GM19328 (cell line): Measurements from ENCODE around the gene FMNL1.
"Not testable (repeated sequence)": the region's sequence is repeated elsewhere in the genome, so short reads cannot be mapped to it uniquely, and the experiment has no call there.

Experiments
- ATAC-seq: cut with Tn5 transposase; IDR thresholded peaks from one replicate; pipeline ENCODE4 v1.9.1; 2021; ENCODE audit warnings: mild to moderate bottlenecking, moderate library complexity; ENCODE audit not compliant: unreplicated experiment

The FMNL1 gene

DNA sequence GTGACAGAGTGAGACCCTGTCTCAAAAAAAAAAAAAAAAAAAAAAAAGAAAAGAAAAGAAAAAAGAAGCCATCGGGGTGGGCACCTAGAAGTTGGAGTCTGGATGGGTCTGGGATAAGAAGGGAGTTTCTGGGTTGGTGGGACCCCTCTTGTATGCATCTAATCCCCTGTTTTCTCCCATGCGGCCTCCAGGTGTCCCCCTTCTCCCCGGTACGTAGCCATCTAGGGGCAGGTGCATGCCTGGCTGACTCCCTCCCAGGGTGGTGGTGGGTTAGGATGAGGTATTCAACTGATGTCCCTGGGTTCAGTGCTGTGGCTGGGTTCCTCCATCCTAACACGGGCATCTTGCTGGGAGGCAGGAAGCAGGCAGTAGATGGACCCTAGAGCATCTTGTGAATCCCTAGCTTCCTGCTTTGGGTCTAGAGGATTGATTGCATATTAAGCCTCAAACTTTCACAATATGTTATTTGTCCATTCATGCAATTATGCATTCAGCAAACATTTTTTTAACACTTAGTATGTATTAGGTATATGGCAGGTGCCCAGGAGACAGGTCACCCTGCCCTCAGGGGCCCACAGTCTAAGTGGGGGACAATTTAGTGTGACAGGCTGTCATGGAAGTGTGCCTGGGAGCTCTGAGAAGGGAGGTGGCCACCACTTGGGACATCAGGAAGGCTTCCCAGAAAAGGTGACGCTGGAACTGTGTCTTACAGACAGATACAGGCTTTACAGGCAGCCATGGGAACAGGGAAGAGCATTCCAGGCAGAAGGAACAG lies 13.1 kb downstream of the FMNL1 start:
- ATAC-seq = no peak

DNA sequence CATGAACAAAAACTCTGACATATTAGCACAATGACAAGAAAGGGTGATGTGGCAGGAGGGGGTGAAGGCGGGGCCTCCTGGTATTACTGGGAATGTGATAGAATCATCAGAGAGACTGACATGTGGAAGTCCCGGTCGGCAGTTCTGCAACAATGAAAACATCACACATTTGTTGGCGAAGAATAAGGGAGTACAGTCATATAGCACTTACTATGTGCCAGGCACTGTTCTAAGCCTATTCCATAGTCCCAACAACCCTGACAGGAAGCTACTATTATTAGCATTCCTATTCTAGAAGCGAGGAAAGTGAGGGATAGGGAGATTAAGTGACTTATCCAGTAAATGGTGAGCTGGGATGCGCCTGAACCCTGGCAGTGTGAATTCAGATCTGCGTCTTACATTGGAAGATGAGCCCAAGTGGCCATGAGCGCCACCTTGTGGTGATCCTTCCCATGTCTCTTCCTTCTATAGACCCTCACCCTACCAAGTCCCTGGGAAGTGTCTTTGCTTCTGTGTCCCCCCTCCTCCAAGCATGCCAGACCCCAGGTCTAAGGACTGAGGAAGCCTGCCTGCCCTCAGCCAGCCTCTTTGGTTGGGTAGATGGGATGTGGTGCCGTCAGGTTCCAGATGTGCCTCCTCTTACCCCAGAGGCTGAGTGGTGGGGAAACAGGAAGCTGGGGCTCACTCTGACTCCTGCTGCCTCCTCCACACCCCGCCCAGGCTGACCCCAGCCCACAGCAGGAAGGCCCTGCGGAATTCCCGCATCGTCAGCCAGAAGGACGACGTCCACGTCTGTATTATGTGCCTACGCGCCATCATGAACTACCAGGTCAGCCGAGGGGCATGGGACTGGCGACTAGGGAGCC lies 14.0 kb downstream of the FMNL1 start:
- no peak for ATAC-seq

DNA sequence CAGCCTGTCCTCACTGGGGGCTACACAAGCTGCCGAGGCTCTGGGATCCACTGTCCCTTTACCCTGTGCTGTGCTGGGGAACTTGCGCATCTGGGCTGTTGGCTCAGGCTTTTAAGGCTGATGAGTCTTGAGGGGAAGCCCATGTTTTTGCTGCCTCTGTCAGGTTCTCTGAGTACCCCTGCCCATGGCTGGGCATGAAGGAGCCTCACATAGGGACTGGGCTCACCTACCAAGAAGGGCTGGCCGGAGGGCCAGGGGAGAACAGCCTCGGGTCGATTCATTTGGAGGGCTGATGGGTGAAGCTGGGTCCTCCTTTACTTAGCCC lies 14.6 kb downstream of the FMNL1 start:
- no peak for ATAC-seq

DNA sequence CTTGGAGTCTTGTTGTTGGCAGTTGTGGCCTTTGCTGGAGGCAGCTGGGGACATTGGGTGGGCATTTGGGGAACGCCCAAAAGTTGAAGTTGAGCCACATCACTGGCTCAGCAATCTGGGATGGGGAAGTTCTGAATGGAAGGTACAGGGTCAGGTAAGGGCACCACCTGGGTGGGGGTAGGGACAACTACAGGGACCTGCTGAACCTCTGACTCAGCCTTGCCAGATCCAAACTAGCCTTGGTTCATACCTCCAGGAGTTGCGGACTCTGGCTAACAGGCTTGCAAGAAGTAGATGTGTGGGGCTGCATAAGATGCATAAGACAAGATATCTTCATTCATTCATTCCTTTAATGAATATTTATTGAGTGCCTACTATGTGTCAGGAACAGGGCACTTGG lies 16.0 kb downstream of the FMNL1 start:
- ATAC-seq = no peak

DNA sequence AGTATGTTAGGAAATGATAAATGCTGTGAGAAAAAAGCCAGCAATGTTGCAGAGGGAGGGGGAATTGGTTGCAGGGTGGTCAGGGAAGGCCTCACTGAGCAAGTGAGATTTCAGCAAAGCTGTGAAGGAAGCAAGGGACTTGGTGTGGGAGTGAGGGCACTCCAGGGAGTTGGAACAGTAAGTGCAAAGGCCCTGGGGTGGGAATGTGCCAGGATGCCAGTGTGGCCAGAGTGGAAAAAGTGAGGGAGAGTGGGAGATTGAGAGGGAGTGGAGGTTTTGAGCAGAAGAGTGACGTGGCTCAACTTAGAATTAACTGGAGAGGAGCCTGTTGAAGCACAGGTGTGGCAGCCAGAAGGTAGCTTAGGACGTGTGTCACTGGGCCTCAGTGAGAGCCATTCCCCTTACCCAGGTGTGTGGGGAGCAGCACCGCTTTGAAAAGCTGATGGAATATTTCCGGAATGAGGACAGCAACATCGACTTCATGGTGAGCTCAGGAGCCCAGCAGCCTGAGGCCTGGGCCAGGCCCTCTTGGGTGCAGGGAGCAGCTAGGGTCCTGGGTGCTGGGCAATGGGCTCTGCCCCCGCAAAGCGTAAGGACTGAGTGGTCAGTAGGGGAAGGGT lies 16.6 kb downstream of the FMNL1 start:
- no peak for ATAC-seq

DNA sequence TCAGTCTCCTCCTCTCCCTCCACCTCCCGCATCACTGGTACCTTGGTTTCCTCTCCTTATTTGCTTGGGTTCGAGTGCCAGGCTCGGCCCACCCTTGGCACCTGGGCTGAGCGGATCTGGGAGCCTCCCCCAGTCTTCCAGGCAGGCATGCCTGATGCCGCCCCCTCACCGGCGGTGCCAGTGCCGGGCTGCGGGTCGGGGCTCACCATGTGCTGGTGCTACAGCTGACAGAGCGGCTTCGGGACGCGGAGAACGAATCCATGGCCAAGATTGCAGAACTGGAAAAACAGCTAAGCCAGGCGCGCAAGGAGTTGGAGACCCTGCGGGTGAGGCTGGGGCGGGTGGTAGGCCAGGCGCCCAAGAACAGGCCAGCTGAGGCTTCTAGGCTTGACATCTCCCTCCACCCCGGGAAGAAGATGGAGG lies 19.2 kb downstream of the FMNL1 start:
- ATAC-seq = no peak

DNA sequence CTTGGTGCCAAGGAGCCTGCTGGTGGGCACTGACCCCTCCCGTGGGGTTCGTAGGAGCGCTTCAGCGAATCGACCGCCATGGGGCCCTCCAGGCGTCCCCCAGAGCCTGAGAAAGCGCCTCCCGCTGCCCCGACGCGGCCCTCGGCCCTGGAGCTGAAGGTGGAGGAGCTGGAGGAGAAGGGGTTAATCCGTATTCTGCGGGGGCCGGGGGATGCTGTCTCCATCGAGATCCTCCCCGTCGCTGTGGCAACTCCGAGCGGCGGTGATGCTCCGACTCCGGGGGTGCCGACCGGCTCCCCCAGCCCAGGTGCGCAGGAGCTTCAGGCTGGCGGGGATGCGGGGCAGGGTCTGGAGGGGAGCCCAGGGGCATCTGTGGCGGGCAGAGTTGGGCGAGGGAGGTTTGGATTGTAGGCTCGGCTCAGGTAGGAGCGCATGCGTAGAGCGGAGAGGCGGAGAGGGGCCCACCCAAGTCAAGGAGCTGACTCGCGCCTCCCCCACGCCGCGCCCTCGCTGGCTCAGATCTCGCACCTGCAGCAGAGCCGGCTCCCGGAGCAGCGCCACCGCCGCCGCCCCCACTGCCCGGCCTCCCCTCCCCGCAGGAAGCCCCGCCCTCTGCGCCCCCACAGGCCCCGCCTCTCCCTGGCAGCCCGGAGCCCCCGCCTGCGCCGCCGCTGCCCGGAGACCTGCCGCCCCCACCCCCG lies 19.8 kb downstream of the FMNL1 start:
- no peak for ATAC-seq

DNA sequence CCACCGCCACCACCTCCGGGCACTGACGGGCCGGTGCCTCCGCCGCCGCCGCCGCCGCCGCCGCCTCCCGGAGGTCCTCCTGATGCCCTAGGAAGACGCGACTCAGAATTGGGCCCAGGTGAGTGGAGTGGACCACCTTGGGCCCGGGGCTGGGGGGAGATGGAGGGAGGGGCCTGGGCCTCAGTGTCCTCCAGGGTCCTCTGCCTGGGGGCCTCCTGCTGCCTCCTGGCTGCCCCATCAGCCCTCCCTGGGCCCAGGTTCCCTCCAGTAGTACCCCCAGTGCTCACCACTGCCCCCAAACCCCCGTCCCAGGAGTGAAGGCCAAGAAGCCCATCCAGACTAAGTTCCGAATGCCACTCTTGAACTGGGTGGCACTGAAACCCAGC lies 20.3 kb downstream of the FMNL1 start:
- no peak for ATAC-seq

DNA sequence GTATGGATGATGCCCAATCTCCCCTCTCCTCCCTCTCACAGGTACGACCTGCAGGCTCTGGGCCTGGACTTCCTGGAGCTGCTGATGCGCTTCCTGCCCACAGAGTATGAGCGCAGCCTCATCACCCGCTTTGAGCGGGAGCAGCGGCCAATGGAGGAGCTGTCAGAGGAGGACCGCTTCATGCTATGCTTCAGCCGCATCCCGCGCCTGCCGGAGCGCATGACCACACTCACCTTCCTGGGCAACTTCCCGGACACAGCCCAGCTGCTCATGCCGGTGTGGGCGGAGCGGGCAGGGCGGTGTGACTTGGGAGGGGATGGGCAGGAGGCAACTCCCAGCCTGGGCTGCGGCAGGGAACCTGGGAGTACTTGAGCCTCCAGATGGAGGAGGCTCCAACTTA lies 22.1 kb downstream of the FMNL1 start:
- ATAC-seq = no peak

DNA sequence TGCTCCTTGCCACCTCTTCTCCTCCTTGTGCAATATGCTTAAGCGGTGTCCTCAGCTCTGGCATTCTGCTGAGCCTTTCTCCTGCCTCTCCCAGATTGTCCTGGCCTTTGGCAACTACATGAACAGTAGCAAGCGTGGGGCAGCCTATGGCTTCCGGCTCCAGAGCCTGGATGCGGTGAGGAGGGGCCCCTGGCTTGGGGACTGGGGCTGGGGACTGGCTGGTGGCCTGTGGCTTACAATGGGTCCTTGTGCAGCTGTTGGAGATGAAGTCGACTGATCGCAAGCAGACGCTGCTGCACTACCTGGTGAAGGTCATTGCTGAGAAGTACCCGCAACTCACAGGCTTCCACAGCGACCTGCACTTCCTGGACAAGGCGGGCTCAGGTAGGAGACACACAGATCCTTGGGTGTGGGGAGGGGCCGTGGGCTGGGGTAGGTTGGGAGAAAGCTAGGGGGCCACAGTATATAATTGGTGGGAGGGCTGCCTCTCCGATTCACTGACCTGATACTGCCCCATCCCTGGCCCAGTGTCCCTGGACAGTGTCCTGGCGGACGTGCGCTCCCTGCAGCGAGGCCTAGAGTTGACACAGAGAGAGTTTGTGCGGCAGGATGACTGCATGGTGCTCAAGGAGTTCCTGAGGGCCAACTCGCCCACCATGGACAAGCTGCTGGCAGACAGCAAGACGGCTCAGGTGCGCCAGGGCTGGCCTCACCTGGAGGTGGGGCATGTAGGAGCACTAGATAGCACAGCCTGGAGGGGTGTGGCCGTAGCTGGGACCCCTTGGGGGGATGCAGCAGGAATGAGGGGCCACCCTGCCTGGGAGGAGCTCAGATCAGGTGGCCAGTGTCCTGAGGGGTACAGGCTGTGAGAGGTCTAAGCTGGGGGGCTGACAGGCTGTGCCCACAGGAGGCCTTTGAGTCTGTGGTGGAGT lies 23.3 kb downstream of the FMNL1 start:
- no peak for ATAC-seq

DNA sequence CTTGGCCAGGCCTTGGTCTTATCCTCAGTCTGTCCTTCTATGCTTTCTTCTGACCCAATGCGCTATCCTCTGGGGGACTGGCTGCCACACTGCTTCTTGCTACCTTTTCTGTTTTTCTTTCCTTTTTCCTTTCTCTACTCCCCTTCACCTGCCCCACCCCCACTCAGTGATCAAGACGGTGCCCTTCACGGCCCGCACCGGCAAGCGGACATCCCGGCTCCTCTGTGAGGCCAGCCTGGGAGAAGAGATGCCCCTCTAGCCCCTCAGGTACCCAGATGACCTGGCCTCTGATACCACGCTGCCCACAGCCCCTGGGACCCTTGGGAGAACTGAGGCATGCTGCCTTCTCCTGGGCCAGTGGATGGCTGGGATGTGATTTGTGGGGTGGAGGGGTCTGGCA lies 24.7 kb downstream of the FMNL1 start:
- no peak for ATAC-seq

DNA sequence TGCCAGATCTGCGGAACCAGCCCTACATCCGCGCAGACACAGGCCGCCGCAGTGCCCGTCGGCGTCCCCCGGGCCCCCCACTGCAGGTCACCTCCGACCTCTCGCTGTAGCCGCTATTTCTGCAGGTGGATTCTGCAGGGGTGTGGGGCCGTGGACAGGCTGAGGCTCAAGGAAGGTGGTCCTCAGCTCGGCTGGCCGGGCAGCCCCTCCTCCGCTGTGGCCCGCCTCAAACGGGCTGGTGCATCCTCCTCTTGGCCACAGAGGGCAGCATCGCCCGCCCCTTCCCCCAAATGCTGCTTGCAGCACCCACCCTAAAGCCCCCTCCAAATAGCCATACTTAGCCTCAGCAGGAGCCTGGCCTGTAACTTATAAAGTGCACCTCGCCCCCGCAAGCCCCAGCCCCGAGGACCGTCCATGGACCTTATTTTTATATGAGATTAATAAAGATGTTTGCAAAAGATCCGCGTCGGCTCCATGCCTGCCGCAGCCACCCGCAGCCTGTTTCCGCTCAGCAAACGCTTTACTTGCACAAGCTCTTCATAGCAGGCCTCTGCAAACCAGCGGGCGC lies 25.3 kb downstream of the FMNL1 start:
- no peak for ATAC-seq

DNA sequence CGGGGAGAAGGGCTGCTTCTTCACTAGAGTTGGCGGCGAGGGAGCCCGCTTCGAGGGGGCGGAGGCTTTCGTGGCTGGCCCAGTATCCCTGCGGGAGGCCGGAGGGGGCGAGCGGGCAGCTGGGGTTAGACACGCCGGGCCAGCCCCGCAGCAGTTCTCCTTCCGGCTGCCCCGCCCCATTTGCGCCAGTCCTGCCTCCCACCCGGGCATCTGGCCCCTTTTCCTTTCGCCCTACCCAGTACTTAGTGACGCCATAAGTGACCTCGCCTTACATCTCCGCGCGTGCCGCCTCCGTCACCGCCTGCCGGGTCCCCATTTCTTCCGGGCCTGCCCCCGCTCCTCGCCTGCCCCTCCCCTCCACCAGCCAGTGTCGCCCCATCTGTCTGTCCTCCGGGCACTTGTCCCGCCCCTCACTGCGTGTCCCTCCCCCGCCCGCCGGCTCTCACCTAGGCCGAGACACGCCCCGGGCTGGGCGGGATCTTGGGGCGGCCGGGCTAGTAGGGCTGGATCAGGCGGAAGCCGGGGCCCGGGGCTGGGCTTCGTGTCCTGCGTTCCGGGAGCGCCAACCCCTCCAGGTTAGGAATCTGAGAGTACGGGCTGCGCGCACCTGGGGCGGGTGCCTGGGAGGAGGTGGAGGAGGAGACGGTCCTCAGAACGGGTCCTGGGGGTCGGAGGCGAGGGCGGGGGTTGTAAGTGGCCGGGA lies 25.9 kb downstream of the FMNL1 start:
- peak; percentile 78 for ATAC-seq

DNA sequence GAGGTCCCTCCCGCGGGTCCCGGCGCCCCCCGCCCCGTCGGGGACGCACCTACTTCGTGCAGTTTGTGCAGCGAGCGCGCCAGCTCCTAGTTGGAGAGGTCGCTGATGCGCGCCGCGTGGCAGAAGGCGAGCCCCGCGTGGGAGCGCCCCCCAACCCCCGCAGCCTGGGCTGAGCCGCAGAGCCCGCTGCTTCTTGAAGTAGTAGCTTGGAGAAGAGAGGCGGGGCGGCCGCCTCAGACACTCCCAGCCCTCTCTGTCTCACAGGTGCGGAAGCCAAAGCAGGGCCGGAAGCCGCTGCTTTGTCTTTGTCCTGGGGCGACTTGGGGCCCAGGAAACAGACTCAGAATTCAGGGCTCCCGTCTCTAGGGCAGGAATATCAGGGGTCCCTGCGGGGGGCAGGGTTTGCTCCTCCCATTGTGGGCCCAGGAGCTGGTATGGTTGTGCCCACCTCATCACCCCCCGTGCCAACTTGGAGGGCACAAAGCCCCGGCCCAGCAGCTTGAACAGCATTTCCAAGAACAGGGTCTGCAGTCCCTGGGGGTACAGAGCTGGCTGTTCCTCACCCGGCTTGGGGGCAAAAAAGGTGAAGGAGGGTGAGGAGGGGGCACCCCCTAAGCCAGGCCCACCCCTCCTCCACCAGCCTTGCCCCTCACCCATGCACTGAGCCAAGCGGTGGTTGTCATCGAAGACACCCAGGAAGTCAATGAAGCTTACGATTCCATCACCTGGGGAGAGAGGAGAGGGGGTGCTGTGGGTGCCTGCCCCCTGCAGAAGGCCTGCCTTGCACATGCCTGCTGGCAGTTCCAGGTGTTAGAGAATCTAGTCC lies 26.7 kb downstream of the FMNL1 start:
- ATAC-seq = peak; percentile 44

DNA sequence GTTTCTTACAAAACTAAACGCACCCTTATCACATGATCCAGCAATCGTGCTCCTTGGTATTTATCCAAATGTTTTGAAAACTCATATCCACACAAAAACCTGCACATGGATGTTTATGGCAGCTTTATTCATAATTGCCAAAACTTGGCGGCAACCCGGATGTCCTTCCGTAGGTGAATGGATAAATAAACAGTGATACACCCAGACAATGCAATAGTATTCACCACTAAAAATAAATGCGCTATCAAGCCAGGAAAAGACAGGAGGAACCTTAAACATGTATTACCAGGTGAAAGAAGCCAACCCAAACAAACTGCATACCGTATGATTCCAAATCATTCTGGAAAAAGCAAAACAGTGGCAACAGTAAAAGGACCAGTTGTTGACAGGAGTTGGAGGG lies 30.2 kb downstream of the FMNL1 start:
- no peak for ATAC-seq

DNA sequence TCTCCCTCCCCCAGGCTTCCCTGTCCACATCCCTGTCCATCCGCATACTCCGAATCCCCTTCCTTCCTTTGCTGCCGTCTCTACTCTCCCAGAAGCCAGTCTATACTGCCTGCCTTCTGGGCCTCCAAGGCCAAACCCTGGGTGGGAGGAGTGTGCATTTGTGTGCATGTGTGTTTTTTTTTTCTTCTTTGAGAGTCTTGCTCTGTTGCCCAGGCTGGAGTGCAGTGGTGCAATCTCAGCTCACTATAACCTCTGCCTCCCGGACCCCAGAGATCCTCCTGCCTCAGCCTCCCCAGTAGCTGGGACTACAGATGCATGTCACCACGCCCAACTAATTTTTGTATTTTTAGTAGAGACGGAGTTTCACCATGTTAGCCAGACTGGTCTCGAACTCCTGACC lies 31.6 kb downstream of the FMNL1 start:
- not testable (repeated sequence) for ATAC-seq

DNA sequence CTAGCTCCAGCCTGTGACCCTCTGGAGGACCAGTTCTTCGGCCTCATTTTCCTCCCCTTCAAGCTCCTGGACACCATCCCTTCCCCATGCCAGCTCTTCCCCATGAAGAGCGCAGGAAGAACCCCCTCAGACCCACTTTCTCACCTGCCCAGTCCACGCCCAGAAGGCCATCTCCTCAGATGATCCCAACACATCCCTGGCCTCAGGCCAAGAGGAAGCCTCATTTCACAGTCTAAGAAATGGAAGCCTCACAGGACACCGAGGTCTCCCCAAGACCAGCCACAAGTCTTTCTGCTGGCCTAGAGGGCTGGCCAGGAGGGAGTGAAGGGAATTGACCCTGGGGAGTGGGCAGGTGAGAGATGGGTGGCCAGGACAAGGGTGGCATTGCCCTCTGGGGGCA lies 32.2 kb downstream of the FMNL1 start:
- ATAC-seq = no peak

DNA sequence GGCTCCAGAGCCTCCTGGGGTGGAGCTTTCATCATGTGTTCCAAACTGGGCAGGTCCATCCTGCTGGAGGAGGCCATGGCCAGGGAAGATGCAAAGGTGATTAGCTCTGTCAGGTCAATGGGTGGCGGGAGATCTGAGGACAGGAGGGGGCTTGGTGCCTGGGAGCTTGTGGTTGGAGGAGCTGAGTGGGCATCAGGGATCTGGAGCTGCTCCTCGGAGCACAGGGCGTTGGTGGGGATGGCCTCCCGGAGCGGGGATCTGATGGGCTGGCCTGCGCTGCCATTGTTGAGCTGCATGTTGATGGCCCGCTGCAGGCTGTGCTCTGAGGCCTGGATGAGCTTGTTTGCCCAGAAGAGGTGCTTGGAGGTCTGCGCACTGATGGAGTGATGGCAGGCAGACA lies 33.7 kb downstream of the FMNL1 start:
- no peak for ATAC-seq
